ENCODE measurements around the gene DCN.

- TF ChIP-seq, protein P1, sequence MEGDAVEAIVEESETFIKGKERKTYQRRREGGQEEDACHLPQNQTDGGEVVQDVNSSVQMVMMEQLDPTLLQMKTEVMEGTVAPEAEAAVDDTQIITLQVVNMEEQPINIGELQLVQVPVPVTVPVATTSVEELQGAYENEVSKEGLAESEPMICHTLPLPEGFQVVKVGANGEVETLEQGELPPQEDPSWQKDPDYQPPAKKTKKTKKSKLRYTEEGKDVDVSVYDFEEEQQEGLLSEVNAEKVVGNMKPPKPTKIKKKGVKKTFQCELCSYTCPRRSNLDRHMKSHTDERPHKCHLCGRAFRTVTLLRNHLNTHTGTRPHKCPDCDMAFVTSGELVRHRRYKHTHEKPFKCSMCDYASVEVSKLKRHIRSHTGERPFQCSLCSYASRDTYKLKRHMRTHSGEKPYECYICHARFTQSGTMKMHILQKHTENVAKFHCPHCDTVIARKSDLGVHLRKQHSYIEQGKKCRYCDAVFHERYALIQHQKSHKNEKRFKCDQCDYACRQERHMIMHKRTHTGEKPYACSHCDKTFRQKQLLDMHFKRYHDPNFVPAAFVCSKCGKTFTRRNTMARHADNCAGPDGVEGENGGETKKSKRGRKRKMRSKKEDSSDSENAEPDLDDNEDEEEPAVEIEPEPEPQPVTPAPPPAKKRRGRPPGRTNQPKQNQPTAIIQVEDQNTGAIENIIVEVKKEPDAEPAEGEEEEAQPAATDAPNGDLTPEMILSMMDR (IDR thresholded peaks at IDR 0.05; ENCODE audit: low read depth, low read length, poor library complexity, severe bottlenecking) = no peak
- TF ChIP-seq EZH2phosphoT487 (IDR thresholded peaks at IDR 0.05; ENCODE audit: borderline replicate concordance, low read length) = no peak
Measured at GRCh38 chr12:91111366-91112325, 71.0 kb downstream of the DCN start, which contains the start of gene LUM.

Measured in DOHH2 (cell line).